ENCODE data around the gene PTPRK. TPM values are rescaled to one million over a fixed set of nuclear protein-coding genes. Genes with fewer than 3 reads are reported as not detected.

Gene PTPRK
- total RNA-seq, 1 donor from 2014 or later: 48.4 TPM

- no peak for TF ChIP-seq CTCF (IDR thresholded peaks at IDR 0.05; ENCODE audit: insufficient read depth, low read length, severe bottlenecking)
- Histone ChIP-seq H3K27me3 (ENCODE audit: control insufficient read depth, insufficient read depth, low read length) (no peaks in the 10 kb centered on the region), H3K36me3 (ENCODE audit: control insufficient read depth, insufficient read depth, low read length) (no peaks in the 10 kb centered on the region), H3K4me3 (ENCODE audit: low read depth, low read length) (no peak overlapping the region)
- no peak for FAIRE-seq
- no peak for DNase-seq (ENCODE audit: low read depth)
These were observed 423.4 kb downstream of the PTPRK start for GRCh38 chr6:128097009-128097408.

DNA sequence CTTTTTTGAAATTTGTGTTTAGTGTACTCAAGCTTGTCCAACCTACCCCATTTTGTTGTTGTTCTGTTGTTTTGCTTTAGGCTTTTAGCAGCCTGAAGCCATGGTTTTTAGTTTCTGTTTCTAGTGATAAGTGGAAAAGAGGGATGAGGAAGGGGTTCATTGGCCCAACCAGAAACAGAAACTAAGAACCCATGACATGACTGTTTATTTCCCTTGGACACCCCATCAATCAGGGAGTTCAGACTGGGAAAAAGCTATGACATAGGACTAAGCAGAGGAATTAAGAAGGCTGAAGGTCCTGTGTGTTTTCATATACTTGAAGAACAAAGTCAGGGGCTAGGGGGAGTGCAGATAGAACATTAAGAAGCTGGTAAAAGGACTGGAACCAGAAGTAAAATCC lies 425.0 kb downstream of the PTPRK start:
- no peak for FAIRE-seq
- Histone ChIP-seq H3K36me3 (ENCODE audit: control insufficient read depth, insufficient read depth, low read length) (no peaks in the 10 kb centered on the region), H3K27me3 (ENCODE audit: control insufficient read depth, insufficient read depth, low read length) (no peaks in the 10 kb centered on the region), H3K4me3 (ENCODE audit: low read depth, low read length) (no peak overlapping the region)
- no peak for DNase-seq (ENCODE audit: low read depth)
- TF ChIP-seq CTCF (IDR thresholded peaks at IDR 0.05; ENCODE audit: insufficient read depth, low read length, severe bottlenecking): no peak

GRCh38 chr6:128079021-128079420 lies 441.4 kb downstream of the PTPRK start:
- Histone ChIP-seq H3K4me3 (ENCODE audit: low read depth, low read length) (no peak overlapping the region), H3K27me3 (ENCODE audit: control insufficient read depth, insufficient read depth, low read length) (no peaks in the 10 kb centered on the region), H3K36me3 (ENCODE audit: control insufficient read depth, insufficient read depth, low read length) (no peaks in the 10 kb centered on the region)
- FAIRE-seq (no peak), DNase-seq (ENCODE audit: low read depth) (no peak)
- no peak for TF ChIP-seq CTCF (IDR thresholded peaks at IDR 0.05; ENCODE audit: insufficient read depth, low read length, severe bottlenecking)

GRCh38 chr6:128078276-128078675 lies 442.1 kb downstream of the PTPRK start:
- FAIRE-seq (no peak), DNase-seq (ENCODE audit: low read depth) (no peak)
- Histone ChIP-seq H3K4me3 (ENCODE audit: low read depth, low read length) (no peak overlapping the region), H3K36me3 (ENCODE audit: control insufficient read depth, insufficient read depth, low read length) (no peaks in the 10 kb centered on the region), H3K27me3 (ENCODE audit: control insufficient read depth, insufficient read depth, low read length) (no peaks in the 10 kb centered on the region)
- no peak for TF ChIP-seq CTCF (IDR thresholded peaks at IDR 0.05; ENCODE audit: insufficient read depth, low read length, severe bottlenecking)

GRCh38 chr6:128076843-128077242 lies 443.6 kb downstream of the PTPRK start:
- H3K36me3 ChIP-seq (ENCODE audit: control insufficient read depth, insufficient read depth, low read length): no peaks in the 10 kb centered on the region
- H3K4me3 ChIP-seq (ENCODE audit: low read depth, low read length): no peak overlapping the region
- no peak for TF ChIP-seq CTCF (IDR thresholded peaks at IDR 0.05; ENCODE audit: insufficient read depth, low read length, severe bottlenecking)
- FAIRE-seq: no peak
- no peak for DNase-seq (ENCODE audit: low read depth)
- no peaks in the 10 kb centered on the region for H3K27me3 ChIP-seq (ENCODE audit: control insufficient read depth, insufficient read depth, low read length)

DNA sequence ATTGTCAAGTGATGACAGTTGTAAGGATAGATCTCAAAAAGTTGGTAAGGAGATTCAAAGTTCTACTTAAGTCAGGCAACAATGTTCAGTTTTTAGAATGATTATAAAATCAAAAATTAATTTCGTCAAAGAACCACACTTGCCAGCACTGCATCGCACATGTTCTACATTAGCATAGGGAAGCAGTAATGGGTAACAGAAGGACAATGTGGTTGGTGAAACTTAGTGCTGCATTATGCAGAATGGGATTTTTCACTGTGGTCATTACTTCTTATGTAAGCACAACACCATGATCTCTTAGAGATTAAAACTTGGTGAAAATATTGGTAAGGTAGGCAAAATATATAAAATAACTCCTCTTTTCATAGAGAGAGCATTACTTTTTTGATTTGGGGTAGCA lies 445.8 kb downstream of the PTPRK start:
- Histone ChIP-seq H3K36me3 (ENCODE audit: control insufficient read depth, insufficient read depth, low read length) (no peaks in the 10 kb centered on the region), H3K27me3 (ENCODE audit: control insufficient read depth, insufficient read depth, low read length) (no peaks in the 10 kb centered on the region), H3K4me3 (ENCODE audit: low read depth, low read length) (no peak overlapping the region)
- DNase-seq (ENCODE audit: low read depth): no peak
- FAIRE-seq: no peak
- TF ChIP-seq CTCF (IDR thresholded peaks at IDR 0.05; ENCODE audit: insufficient read depth, low read length, severe bottlenecking): no peak

Measured in bronchial epithelial cell (primary cell).